Astrocyte of the cerebellum (primary cell): ENCODE measurements around the gene BICD1.

Experiments
- DNase-seq: peaks from one replicate; pipeline ENCODE4 v3.0.0-alpha.2; 2011; ENCODE audit warnings: low read depth
- H3K4me3 ChIP-seq: 2 replicates; pipeline ENCODE4 v1.5.1; 2011; ENCODE audit warnings: mild to moderate bottlenecking, low read depth, low read length, moderate library complexity
- in situ Hi-C: cut with HindIII; loops from 2 replicates; pipeline ENCODE4 v1.10.0; 2017; ENCODE audit warnings: low sequenced_read_pairs
- TF ChIP-seq, protein P1 (sequence below): IDR thresholded peaks from 2 replicates; pipeline ENCODE4 v1.5.1; 2012; ENCODE audit warnings: low read length, low read depth, moderate library complexity, mild to moderate bottlenecking; ENCODE audit errors: missing control alignments

Gene BICD1

DNA sequence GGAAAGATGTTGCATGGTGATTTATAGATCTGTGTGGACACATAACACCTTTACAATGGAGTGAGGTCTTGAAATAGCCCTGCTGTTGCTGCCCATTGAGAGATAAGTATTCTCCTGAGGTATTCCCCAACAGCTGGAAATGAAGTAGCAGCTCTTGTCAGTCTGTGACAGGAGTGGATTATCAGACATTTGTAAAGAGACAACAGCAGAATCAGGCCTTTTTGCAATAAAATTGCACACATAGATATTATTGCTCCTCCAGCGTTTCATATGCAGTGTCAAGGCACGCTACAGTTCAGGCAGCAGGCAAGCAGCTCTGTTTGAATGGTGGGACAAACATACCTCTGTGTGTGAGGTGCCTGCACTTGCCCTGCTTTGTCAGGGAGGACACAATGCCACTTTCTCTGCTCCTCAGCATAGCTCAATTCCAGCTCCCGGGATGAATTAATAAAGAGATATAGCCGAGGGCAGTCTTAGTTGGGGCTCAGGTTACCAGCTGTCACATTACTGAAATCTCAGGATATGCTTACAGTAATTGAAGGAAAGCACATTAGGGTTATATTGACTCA is 49.4 kb downstream of the BICD1 start:
- TF ChIP-seq, protein P1, sequence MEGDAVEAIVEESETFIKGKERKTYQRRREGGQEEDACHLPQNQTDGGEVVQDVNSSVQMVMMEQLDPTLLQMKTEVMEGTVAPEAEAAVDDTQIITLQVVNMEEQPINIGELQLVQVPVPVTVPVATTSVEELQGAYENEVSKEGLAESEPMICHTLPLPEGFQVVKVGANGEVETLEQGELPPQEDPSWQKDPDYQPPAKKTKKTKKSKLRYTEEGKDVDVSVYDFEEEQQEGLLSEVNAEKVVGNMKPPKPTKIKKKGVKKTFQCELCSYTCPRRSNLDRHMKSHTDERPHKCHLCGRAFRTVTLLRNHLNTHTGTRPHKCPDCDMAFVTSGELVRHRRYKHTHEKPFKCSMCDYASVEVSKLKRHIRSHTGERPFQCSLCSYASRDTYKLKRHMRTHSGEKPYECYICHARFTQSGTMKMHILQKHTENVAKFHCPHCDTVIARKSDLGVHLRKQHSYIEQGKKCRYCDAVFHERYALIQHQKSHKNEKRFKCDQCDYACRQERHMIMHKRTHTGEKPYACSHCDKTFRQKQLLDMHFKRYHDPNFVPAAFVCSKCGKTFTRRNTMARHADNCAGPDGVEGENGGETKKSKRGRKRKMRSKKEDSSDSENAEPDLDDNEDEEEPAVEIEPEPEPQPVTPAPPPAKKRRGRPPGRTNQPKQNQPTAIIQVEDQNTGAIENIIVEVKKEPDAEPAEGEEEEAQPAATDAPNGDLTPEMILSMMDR, result no peak
- H3K4me3 ChIP-seq, result no peak overlapping the region
- no peak for DNase-seq
- in situ Hi-C loops, result no loop called here

DNA sequence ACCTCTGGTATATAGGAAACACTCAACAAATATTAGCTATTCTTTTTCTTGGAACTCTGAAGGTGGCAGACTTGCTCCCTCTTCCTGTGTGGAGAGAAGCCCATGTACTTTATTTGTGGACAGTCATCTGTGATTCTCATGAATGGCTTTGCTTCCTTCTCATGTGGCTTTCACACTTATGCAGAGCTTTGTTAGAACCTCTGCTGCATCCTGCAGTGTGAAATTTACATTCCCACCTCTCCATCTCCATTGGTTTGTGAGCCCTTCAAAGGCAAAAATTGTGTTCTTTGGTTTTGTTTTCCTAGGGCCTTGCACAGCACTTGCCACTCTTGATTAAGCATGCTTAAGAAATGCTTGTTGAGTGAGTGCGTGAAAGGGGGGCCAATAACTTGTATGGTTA is 51.9 kb downstream of the BICD1 start:
- TF ChIP-seq, protein P1, result no peak
- no peak overlapping the region for H3K4me3 ChIP-seq
- DNase-seq, result no peak
- in situ Hi-C loops, result no loop called here

DNA sequence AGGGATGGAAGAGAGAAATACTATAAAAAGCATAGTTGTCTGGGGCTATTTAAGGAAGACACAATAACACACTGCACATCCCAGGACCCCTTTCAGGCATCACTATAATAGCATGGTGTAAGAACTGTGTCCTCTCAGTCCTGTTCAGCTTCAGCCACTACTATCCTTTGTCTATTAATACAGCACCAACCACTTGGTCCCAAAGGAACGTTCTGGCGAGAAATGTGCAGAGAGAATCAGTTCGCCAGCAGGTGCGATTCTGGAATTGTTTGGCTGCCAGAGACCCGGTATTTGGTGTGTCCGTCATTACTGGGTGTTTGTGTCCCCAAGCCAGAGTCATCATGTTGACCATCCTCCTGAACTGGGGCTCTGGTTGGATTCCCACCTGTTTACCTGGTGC is 52.7 kb downstream of the BICD1 start:
- TF ChIP-seq, protein P1, result no peak
- no peak for DNase-seq
- in situ Hi-C loops, result no loop called here
- no peak overlapping the region for H3K4me3 ChIP-seq

DNA sequence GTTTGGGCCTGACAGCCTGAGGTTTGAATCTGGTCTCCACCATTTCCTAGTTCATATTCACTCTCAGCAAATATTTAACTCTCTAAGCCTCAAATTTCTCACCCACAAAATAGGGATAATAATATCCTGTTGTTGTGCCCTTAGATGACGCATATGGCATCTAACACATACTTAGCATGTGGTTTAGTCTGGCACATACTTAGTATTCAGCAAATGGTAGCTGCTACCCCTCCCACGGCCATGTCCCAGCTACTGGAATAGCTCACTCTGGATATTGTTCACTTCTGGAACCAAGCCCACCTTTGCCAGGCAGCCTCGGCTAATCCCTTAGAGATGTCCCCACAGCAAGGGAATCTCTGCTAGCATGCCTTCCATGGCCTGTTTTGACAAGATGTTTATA is 53.3 kb downstream of the BICD1 start:
- TF ChIP-seq, protein P1, result no peak
- H3K4me3 ChIP-seq, result no peak overlapping the region
- no peak for DNase-seq
- in situ Hi-C loops, result no loop called here

DNA sequence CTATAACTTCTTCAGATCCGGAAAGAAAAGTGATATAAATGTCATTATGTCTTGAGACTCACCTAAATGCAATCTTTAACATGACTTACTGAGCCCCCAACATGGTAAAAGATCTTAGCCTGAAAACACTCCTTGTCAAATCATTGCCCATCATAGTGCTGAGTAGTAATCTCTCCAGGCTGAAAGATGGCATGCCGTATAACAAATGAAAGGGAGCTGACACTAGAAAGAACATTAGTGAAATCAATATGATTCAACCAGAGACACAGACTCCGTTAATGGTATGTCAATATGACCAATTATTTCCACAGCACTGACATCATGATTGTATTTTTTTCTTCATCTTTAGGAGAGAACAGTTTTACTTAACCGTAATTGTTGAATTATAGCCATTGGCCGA is 54.4 kb downstream of the BICD1 start:
- in situ Hi-C loops, result no loop called here
- DNase-seq, result no peak
- no peak overlapping the region for H3K4me3 ChIP-seq
- TF ChIP-seq, protein P1, result no peak

DNA sequence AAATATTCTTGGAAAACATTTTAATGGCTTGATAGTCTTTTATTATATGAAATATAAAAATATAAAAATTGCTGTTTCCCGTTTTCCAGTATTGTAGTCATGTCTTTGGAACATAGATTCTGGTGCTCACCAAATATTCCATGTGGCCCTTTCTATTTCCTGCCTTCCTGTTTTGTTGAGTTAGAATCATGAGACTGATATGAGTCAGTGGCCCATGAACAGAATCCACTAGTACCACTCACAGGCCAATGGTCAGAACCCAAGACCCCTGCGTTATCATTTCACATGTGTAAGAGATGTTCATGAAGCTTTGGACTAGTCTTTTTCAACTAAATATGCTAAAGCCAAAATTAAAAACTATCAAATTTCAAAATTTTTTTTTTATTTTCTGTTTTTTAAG is 56.9 kb downstream of the BICD1 start:
- no peak overlapping the region for H3K4me3 ChIP-seq
- DNase-seq, result no peak
- TF ChIP-seq, protein P1, result no peak
- in situ Hi-C loops, result no loop called here

DNA sequence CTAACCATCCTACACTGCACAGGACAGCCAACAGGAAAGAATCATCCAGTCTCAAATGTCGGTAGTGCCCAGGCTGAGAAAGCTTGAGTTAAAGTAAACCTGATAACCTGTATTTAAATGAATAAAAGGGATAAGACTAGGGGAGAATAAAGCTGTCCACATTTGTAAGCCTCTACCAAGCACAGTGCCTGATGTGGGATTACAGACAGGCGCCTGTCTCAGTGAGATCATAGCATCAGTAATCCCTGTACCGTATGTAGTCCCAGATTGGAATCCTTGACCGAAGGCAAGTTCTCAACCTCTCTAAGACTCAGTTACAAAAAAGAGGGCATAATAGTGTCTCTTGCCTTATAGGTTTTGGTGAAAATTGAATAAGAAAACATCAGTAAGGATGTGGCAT is 59.9 kb downstream of the BICD1 start:
- TF ChIP-seq, protein P1, result no peak
- H3K4me3 ChIP-seq, result no peak overlapping the region
- DNase-seq, result no peak
- in situ Hi-C loops, result no loop called here
